GM18868 (cell line): ENCODE data around the gene ZNF148.

Experiments used
- ATAC-seq: cut with Tn5 transposase; IDR thresholded peaks from one replicate; pipeline ENCODE4 v1.9.1; 2021; ENCODE audit warnings: mild to moderate bottlenecking, moderate library complexity; ENCODE audit not compliant: unreplicated experiment

Gene ZNF148

DNA sequence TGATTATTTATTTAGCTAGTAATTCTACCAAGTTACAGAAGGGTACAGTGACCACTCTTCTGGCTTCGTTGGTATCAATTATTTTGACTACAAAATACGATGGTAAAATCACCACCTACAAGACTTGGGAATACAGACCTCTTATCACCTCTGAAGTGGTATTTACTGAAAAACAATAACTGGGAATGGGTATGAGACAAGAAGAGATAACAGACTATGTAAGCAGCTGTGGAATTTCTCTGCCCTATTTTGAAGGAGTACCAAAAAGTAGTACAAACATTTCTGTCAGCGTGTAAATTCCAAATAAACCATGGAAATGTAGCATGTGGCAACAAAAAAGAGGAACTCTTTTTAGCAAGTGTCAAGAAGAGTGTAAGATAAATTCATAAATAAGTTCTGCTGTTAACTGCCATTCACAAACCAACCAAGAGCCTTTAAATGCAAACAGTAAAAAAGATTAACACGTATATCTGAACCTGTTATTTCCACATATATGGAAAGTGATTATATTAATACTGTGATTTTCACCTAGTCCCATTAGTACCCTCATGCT lies 85.6 kb downstream of the ZNF148 start:
- ATAC-seq: no peak

DNA sequence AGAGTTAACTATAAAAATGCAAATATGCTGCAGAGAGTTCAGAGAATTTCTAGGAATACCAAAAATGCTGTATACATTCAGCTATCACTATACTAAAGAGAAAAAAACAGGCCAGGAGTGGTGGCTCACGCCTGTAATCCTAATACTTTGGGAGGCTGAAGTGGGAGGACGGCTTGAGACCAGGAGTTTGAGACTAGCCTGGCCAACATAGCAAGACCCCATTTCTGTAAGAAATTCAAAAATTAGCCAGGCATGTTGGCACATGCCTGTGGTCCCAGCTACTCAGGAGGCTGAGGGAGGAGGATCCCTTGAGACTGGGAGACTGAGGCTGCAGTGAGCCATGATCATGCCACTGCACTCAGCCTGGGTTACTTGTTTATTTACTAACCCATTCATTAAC lies 87.9 kb downstream of the ZNF148 start:
- ATAC-seq: no peak

DNA sequence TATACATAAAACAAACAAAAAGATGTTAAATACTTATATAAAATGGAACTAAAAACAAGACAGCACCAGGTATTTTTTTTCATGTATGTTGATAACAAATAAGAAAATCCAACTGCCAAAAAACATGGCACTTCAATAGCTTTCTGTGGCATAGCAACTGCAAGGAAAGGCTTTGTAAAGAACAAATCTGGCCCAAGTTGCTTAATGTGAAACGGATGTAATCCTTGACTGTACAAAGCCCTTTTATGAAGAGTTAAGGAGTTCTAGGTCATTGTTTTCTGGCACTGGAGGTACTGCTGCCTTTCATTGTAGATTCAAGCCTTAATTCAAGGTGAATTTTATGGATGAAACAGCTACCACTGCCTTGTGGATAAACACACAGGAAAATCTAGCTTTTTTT lies 93.7 kb downstream of the ZNF148 start:
- no peak for ATAC-seq

GRCh38 chr3:125280668-125281361 lies 94.3 kb downstream of the ZNF148 start:
- no peak for ATAC-seq

- ATAC-seq: no peak
Measured at GRCh38 chr3:125278155-125278554, 97.0 kb downstream of the ZNF148 start.

DNA sequence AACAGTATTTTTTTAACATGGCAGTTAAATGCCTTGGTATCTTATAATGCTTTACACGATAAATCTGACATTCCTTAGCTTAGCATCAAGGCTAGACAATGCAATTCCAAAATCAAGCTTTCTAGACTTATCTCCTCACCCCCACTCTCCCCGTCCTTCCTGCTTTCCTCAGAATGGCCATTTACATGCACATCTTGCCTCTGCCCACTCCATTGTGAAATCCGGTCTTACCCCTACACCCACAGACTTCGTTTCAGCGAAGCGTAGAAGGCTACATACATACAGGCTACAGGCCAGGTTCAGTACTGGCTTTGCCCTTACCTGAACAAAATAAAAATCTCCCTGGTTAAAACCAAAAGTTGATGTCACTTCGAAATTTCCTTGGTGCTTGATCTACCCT lies 104.0 kb downstream of the ZNF148 start:
- ATAC-seq: no peak

DNA sequence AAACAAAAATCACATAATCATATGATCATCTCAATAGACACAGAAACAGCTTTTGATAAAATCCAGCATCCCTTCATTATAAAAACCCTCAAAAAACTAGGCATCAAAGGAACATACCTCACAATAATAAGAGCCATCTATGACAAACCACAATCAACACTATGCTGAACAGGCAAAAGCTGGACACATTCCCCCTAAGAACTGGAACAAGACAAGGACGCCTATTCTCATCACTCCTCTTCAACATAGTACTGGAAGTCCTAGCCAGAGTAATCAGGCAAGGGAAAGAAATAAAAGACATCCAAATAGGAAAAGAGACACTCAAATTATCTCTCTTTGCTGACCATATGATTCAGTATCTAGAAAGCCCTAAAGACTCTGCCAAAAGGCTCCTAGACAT lies 107.7 kb downstream of the ZNF148 start:
- ATAC-seq: no peak

GRCh38 chr3:125266971-125267370 lies 108.2 kb downstream of the ZNF148 start:
- ATAC-seq: no peak

DNA sequence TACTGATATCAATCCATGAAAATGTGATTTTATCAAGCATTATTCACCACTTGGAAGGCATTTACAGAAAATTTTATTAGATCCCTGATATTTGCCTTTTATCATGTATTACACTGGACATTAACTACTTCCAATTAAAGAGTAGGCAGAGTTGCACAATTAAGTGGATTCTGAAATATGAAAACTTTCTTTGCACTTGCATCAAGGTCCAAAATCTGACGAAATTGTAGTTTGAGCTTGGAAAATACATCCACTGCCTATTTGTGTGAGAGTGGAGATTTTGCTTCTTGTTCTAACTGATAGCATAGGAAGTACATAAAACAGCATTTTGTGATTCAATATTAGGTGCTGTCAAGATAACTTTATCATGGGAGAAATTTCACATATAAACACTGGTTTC lies 113.0 kb downstream of the ZNF148 start:
- no peak for ATAC-seq

DNA sequence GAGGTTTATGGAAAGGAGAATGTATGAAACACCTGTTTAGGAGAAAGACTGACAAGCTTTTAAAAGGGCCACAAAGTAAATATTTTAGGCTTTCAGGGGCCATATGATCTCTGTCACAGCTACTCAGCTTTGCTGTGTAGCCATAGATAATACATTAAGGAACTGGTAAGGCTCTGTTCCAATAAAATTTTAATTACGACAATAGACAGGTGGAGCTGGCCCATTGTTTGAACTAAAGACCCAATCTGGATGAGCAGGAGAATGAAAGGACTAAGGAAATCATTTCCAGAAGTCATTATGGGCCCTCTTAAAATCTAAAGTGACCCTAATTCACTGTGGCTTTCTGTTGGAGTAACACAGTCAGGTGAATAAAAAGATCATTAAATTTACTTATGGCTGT lies 114.1 kb downstream of the ZNF148 start:
- no peak for ATAC-seq

GRCh38 chr3:125260158-125260557 lies 115.0 kb downstream of the ZNF148 start:
- no peak for ATAC-seq

DNA sequence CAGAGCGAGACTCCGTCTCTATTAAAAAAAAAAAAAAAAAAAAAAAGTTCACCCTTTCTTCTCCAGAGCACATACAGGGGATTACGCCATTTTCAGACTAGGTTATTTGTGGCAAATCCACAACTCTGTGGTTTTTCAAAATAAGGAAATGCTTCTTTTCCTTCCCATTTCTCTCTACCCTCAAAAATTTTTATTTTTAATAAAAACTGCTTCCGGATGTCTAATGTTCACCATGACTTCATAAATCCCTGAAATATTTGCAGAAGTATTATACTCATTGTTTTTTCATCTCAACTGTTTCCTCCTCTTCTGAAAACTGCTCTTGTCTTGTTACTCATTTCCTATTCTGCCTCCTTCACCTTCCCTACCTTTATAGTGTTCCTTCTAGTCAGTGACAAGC lies 117.6 kb downstream of the ZNF148 start:
- no peak for ATAC-seq

DNA sequence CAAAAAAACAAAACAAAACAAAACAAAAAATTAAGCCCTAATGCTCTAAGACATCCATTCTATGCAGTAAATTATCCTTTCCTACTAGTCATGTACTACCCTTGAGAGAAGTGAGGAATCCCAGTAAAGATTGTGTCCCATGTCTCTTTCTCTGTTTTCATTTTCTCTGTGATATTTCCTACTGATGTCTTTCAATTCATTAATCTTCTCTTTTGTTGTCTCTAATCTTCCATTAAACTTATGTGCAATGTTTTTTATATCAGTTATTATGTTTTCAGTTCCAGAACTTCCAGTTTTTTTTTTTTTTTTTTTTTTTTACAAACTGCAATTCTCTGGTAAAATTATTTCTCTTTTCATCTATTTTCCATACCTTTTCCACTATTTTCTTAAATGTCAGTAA lies 118.5 kb downstream of the ZNF148 start:
- ATAC-seq: no peak

GRCh38 chr3:125250973-125251372 lies 124.2 kb downstream of the ZNF148 start:
- no peak for ATAC-seq

DNA sequence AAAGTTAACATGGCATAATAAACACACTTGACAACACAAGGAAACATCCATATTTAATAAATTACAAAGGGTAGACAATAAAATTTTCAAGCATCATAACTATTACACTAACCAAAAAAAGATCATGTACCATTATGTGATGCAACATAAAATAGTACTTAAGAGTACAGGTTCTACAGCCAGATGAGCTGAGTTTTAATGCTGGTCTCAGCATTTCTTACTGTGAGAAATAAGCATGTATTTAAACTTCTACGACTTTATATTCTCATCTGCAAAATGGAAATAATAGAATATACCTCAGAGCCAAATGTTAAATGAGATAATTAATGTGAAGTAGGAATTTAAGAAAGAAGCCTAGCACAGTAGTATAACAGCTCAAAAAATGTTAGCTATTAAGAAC lies 128.9 kb downstream of the ZNF148 start:
- ATAC-seq: no peak

- ATAC-seq: no peak
Measured at GRCh38 chr3:125245521-125245920, 129.6 kb downstream of the ZNF148 start.

- ATAC-seq: no peak
Measured at GRCh38 chr3:125240496-125240895, 134.6 kb downstream of the ZNF148 start.

GRCh38 chr3:125239266-125239665 lies 135.9 kb downstream of the ZNF148 start:
- ATAC-seq: no peak

DNA sequence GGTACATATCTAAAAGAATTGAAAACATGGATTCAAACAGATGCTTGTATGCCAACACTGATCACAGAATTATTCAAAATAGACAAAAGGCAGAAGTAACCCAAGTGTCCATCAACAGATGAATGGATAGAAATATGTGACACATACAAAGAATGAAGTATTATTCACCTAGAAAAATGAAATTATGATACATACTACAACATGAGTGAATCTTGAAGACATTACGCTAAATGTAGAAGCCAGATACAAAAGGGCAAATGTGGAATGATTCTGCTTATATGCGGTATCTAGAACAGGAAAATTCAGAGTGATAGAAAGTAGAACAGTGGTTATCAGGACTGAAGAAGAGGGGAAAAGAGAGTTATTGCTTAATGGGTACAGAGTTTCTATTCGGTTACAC lies 136.4 kb downstream of the ZNF148 start:
- ATAC-seq: no peak

DNA sequence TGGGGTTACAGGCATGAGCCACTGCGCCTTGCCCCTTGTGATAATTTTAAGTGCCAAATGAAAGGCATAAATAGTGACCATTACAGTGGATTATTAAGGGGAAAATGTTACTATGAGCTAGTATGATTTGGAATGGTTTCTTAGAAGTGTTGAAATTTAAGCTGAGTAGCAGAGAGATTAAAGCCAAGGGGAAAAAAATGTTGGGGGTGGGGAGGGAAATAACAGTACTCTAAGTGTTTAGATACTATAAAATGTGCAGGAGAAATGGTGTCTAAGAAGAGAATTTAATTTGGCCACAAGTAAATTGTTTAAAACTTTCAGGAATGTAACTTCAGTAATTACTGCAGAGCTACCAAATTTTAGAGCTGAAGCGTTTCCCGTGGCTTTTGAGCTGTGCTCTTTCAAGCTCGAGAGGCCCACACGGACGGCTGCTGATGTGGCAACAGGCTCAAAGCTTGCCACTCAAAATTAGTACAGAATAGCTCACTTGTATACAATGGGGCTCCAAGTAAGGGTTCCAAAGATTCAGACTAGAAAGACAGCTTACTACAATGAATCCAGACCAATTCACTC lies 138.7 kb downstream of the ZNF148 start:
- no peak for ATAC-seq

DNA sequence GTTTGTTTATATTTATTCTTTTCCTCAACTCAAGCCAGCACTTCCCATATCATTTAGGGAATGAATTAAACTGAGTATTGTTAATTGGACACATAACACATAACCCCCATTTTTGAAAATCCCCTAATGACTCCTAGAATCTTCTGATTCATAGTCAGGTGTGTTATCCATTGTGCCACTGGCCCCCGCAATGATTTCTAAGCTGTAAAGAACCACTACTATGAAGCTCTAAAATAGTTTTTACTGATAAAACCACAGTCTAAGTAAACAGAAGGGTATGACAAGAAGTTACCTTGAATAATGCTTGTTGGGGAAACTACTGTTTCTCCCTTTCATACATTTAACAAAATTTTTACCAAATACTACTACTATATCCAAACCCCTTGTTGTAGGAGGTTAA lies 140.3 kb downstream of the ZNF148 start:
- ATAC-seq: no peak

- ATAC-seq: no peak
Measured at GRCh38 chr3:125232401-125232800, 142.7 kb downstream of the ZNF148 start.

DNA sequence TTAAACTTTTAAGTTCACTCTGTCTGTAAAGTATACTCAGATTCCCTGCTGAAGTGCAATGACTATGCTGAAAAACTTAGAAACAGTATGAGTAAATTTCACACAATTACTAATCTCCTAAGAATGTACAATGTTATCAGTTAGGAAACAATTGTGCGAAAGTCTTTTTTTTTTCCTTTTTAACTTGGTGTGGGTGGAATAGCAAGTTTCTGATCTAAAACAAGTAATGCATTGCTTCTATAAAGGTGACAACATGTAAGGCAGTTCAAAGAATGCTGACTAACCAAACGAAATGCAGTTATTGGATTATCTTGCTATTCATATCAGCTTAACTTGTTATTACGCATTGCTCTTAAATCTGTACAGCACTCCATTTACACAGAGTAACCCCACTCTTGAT lies 143.2 kb downstream of the ZNF148 start:
- ATAC-seq: peak; percentile 43
